GM19324 (cell line): ENCODE results near the gene PI4KA.

Experiments used
- ATAC-seq: cut with Tn5 transposase; IDR thresholded peaks from one replicate; pipeline ENCODE4 v1.9.1; 2021; ENCODE audit warnings: mild to moderate bottlenecking, moderate library complexity; ENCODE audit not compliant: unreplicated experiment, low FRiP score

Gene PI4KA

DNA sequence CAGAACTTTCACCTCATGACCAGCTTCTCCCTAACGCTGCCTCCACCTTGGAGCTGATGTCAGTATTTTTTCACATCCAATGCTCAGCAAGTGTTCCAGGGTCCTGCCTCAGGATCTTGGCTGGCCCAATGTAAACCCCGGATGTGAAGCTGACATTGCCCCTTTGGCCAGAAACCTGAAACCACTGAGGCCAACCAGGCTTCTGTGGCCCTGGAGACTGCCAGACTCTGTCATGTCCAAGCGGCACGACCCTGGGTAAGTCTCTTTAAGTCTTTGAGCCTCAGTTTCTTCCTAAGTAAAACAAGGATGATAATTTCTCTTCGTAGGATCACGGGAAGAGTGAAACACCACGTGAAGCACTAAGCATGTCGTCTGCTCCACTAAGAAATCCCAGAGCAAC is 61.9 kb downstream of the PI4KA start:
- no peak for ATAC-seq

- no peak for ATAC-seq
These were observed 63.8 kb downstream of the PI4KA start for GRCh38 chr22:20794650-20795413.

GRCh38 chr22:20793748-20794649 is 64.6 kb downstream of the PI4KA start:
- no peak for ATAC-seq

- no peak for ATAC-seq
These were observed 65.5 kb downstream of the PI4KA start for GRCh38 chr22:20792966-20793728.

- no peak for ATAC-seq
These were observed 66.2 kb downstream of the PI4KA start for GRCh38 chr22:20792221-20792965.

- no peak for ATAC-seq
These were observed 69.8 kb downstream of the PI4KA start for GRCh38 chr22:20788627-20789344.

GRCh38 chr22:20787746-20788626 is 70.6 kb downstream of the PI4KA start:
- ATAC-seq = no peak

DNA sequence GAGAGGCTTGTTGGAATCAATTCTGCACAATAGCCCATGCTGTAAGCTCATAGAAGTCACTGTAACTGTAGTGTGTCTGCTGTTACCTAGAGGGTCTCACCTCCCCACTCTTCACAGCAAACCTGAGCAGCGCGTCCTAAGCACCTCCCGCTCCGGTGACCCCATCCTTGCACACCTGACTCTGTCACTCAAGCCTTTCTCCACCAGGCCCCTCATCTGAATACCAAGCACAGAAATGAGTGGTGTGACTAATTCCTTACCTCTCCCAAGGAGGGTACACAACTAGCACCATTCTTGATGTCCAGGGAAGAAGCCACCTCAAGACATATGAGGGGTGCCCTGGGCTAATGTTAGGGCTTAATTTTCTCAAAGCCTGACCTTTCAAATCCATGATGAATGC is 71.4 kb downstream of the PI4KA start:
- no peak for ATAC-seq

GRCh38 chr22:20786536-20786979 is 72.1 kb downstream of the PI4KA start:
- no peak for ATAC-seq

- ATAC-seq = no peak
These were observed 72.6 kb downstream of the PI4KA start for GRCh38 chr22:20786048-20786447.

DNA sequence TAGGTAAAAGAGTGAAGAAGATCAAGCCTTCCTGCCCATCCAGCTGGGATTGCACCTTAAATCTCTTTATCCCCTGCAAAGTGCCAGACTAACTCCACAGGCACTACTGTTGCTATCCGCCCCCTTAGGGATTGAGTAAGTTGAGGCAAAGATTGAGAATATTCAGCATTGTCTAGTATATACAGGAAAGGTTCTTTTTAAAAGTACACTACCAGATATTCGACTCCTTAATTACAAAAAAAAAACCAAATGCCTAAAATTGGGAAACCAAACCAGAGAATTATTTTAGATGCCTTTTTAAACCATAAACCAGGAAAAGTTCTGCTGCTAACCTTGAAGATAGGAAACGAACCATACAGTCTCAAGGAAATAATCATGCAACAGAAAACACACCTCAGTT is 73.2 kb downstream of the PI4KA start:
- no peak for ATAC-seq

GRCh38 chr22:20783844-20784723 is 74.5 kb downstream of the PI4KA start:
- no peak for ATAC-seq

DNA sequence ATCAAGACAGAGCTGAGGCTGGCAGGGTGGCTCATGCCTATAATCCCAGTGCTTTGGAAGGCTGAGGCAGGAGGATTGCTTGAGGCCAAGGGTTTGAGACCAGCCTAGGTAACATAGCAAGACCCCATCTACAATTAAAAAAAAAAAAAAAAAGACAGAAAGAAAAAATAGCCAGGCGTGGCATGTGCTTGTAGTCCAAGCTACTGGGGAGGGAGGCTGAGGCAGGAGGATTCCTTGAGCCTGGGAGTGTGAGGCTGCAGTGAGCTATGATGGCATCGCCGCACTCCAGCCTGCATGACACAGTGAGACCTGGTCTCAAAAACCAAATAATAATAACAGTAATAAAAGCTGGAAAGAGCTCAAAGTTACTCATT is 75.3 kb downstream of the PI4KA start:
- no peak for ATAC-seq

- ATAC-seq = no peak
These were observed 75.9 kb downstream of the PI4KA start for GRCh38 chr22:20782596-20783299.

- no peak for ATAC-seq
These were observed 76.5 kb downstream of the PI4KA start for GRCh38 chr22:20782083-20782482.

GRCh38 chr22:20781272-20781990 is 77.2 kb downstream of the PI4KA start:
- ATAC-seq = no peak

- no peak for ATAC-seq
These were observed 78.8 kb downstream of the PI4KA start for GRCh38 chr22:20779818-20780158.
